IgD-negative memory B cell (primary cell): ENCODE data around the gene AFG3L2. TPM values are rescaled to one million over a fixed set of nuclear protein-coding genes. Genes with fewer than 3 reads are reported as not detected.
"Not testable (repeated sequence)": the region's sequence is repeated elsewhere in the genome, so short reads cannot be mapped to it uniquely, and the experiment has no call there.

ENCODE experiments used
- H3K27ac Mint-ChIP-seq, 3 donors: one replicate each; pipeline ENCODE4 v1.8.0; 2020 to 2022; ENCODE audit warnings: mild to moderate bottlenecking in 3 of 3, mixed read lengths in 3 of 3, moderate library complexity in 1 of 3
- H3K27me3 Mint-ChIP-seq: one replicate; pipeline ENCODE4 v1.8.0; 2021; ENCODE audit warnings: mixed read lengths
- H3K36me3 Mint-ChIP-seq: one replicate; pipeline ENCODE4 v1.8.0; 2020; ENCODE audit warnings: mild to moderate bottlenecking, mixed read lengths
- H3K4me1 Mint-ChIP-seq, 3 donors: one replicate each; pipeline ENCODE4 v1.8.0; 2020 to 2022; ENCODE audit warnings: mixed read lengths in 3 of 3, mild to moderate bottlenecking in 1 of 3
- H3K4me3 Mint-ChIP-seq, 4 donors: one replicate each; pipeline ENCODE4 v1.8.0; 2020 to 2022; ENCODE audit warnings: mild to moderate bottlenecking in 4 of 4, mixed read lengths in 4 of 4, moderate library complexity in 3 of 4
- H3K9me3 Mint-ChIP-seq, 3 donors: one replicate each; pipeline ENCODE4 v1.8.0; 2020 to 2021; ENCODE audit warnings: mixed read lengths in 3 of 3, mild to moderate bottlenecking in 1 of 3
- polyA plus RNA-seq: library from polyadenylated mRNA; unstranded; fragments of 300-500 nt; fragmentation: Illumina TruSeq; gene quantifications from one replicate; pipeline ENCODE4 v1.2.3, GENCODE V29; 2021

Gene AFG3L2
- polyA plus RNA-seq, 1 donor from 2014 or later: 27.9 TPM

- not testable (repeated sequence) for H3K27ac Mint-ChIP-seq, H3K27me3 Mint-ChIP-seq, H3K4me1 Mint-ChIP-seq, H3K4me3 Mint-ChIP-seq, H3K36me3 Mint-ChIP-seq, H3K9me3 Mint-ChIP-seq
These were observed 5.3 kb upstream of the AFG3L2 start for GRCh38 chr18:12382221-12382814.

- peak overlapping the region; percentile 22 to 86 (median 84) for H3K27ac Mint-ChIP-seq
- peaks cover 12 to 32% (median 15%) of the 10 kb centered on the region in 3 donors for H3K4me1 Mint-ChIP-seq
- H3K36me3 Mint-ChIP-seq, H3K9me3 Mint-ChIP-seq, H3K27me3 Mint-ChIP-seq: not testable (repeated sequence)
- H3K4me3 Mint-ChIP-seq: peak overlapping the region; percentile 82 to 95 (median 92)
These were observed 1.2 kb upstream of the AFG3L2 start for GRCh38 chr18:12378198-12378558.

GRCh38 chr18:12377556-12378197 is 650 bp upstream of the AFG3L2 start:
- Mint-ChIP-seq H3K4me3 (peak overlapping the region; percentile 82 to 95 (median 92)), H3K9me3 (no peaks in the 10 kb centered on the region), H3K27me3 (no peaks in the 10 kb centered on the region), H3K27ac (peak overlapping the region; percentile 22 to 86 (median 84)), H3K4me1 (peaks cover 12 to 37% (median 19%) of the 10 kb centered on the region in 3 donors), H3K36me3 (peaks cover 3% of the 10 kb centered on the region)

GRCh38 chr18:12376034-12376753 is 833 bp downstream of the AFG3L2 start:
- no peaks in the 10 kb centered on the region for H3K27me3 Mint-ChIP-seq
- peaks cover 16 to 42% (median 28%) of the 10 kb centered on the region in 3 donors for H3K4me1 Mint-ChIP-seq
- peak overlapping the region; percentile 59 to 97 (median 91) for H3K27ac Mint-ChIP-seq
- H3K4me3 Mint-ChIP-seq: peak overlapping the region; percentile 82 to 97 (median 92)
- H3K9me3 Mint-ChIP-seq: no peaks in the 10 kb centered on the region
- H3K36me3 Mint-ChIP-seq: peaks cover 3% of the 10 kb centered on the region

- H3K27me3 Mint-ChIP-seq: no peaks in the 10 kb centered on the region
- peak overlapping the region; percentile 12 to 82 (median 58) for H3K4me3 Mint-ChIP-seq
- H3K36me3 Mint-ChIP-seq: peaks cover 6% of the 10 kb centered on the region
- peak overlapping the region in 2 of 3 donors; percentile 4 to 23 for H3K27ac Mint-ChIP-seq
- H3K9me3 Mint-ChIP-seq: no peaks in the 10 kb centered on the region
- H3K4me1 Mint-ChIP-seq: peaks cover 16 to 42% (median 32%) of the 10 kb centered on the region in 3 donors
These were observed 2.6 kb downstream of the AFG3L2 start for GRCh38 chr18:12374401-12374800.

- peaks cover 16 to 42% (median 32%) of the 10 kb centered on the region in 3 donors for H3K4me1 Mint-ChIP-seq
These were observed 3.3 kb downstream of the AFG3L2 start for GRCh38 chr18:12373771-12374116.

GRCh38 chr18:12373116-12373770 is 3.8 kb downstream of the AFG3L2 start:
- H3K36me3 Mint-ChIP-seq: peaks cover 6% of the 10 kb centered on the region
- peaks cover 16 to 42% (median 32%) of the 10 kb centered on the region in 3 donors for H3K4me1 Mint-ChIP-seq

More at GRCh38 chr18:12373771-12374116, 3.3 kb downstream of the AFG3L2 start:
- Mint-ChIP-seq H3K36me3 (peaks cover 6% of the 10 kb centered on the region), H3K4me3 (peak overlapping the region in 2 of 4 donors; percentile 7 to 82), H3K27ac (peak overlapping the region in 1 of 3 donors; percentile 13), H3K27me3 (no peaks in the 10 kb centered on the region), H3K9me3 (no peaks in the 10 kb centered on the region)

GRCh38 chr18:12372406-12372805 is 4.6 kb downstream of the AFG3L2 start:
- H3K4me3 Mint-ChIP-seq: peak overlapping the region in 2 of 4 donors; percentile 49 to 82
- no peak overlapping the region for H3K27ac Mint-ChIP-seq
- no peaks in the 10 kb centered on the region for H3K9me3 Mint-ChIP-seq
- no peaks in the 10 kb centered on the region for H3K27me3 Mint-ChIP-seq
- peaks cover 16 to 35% (median 29%) of the 10 kb centered on the region in 3 donors for H3K4me1 Mint-ChIP-seq
- peaks cover 6% of the 10 kb centered on the region for H3K36me3 Mint-ChIP-seq

More at GRCh38 chr18:12373116-12373770, 3.8 kb downstream of the AFG3L2 start:
- Mint-ChIP-seq H3K27me3 (no peaks in the 10 kb centered on the region), H3K4me3 (peak overlapping the region in 2 of 4 donors; percentile 7 to 82), H3K9me3 (no peaks in the 10 kb centered on the region), H3K27ac (peak overlapping the region in 1 of 3 donors; percentile 13)

- H3K4me3 Mint-ChIP-seq: no peak overlapping the region
- H3K27ac Mint-ChIP-seq: no peak overlapping the region
- peaks cover 16 to 38% (median 32%) of the 10 kb centered on the region in 3 donors for H3K4me1 Mint-ChIP-seq
- H3K36me3 Mint-ChIP-seq: peaks cover 10% of the 10 kb centered on the region
- H3K9me3 Mint-ChIP-seq: no peaks in the 10 kb centered on the region
- no peaks in the 10 kb centered on the region for H3K27me3 Mint-ChIP-seq
These were observed 5.4 kb downstream of the AFG3L2 start for GRCh38 chr18:12371590-12371989.

- H3K36me3 Mint-ChIP-seq: peaks cover 7% of the 10 kb centered on the region
- H3K9me3 Mint-ChIP-seq: no peaks in the 10 kb centered on the region
- H3K4me3 Mint-ChIP-seq: no peak overlapping the region
- H3K4me1 Mint-ChIP-seq: peaks cover 14 to 23% (median 23%) of the 10 kb centered on the region in 3 donors
- H3K27me3 Mint-ChIP-seq: no peaks in the 10 kb centered on the region
- no peak overlapping the region for H3K27ac Mint-ChIP-seq
These were observed 7.8 kb downstream of the AFG3L2 start for GRCh38 chr18:12369211-12369610.

GRCh38 chr18:12366784-12367183 is 10.2 kb downstream of the AFG3L2 start:
- no peaks in the 10 kb centered on the region for H3K27me3 Mint-ChIP-seq
- peaks cover 12% of the 10 kb centered on the region for H3K36me3 Mint-ChIP-seq
- no peaks in the 10 kb centered on the region for H3K9me3 Mint-ChIP-seq
- no peak overlapping the region for H3K4me3 Mint-ChIP-seq
- no peak overlapping the region for H3K27ac Mint-ChIP-seq
- peaks cover 4 to 13% (median 4%) of the 10 kb centered on the region in 3 donors for H3K4me1 Mint-ChIP-seq

GRCh38 chr18:12366379-12366778 is 10.6 kb downstream of the AFG3L2 start:
- peaks cover 12% of the 10 kb centered on the region for H3K36me3 Mint-ChIP-seq
- peaks cover 2 to 10% (median 3%) of the 10 kb centered on the region in 3 donors for H3K4me1 Mint-ChIP-seq
- no peaks in the 10 kb centered on the region for H3K27me3 Mint-ChIP-seq
- H3K9me3 Mint-ChIP-seq: no peaks in the 10 kb centered on the region
- H3K4me3 Mint-ChIP-seq: peak overlapping the region in 1 of 4 donors; percentile 76
- H3K27ac Mint-ChIP-seq: no peak overlapping the region

- no peaks in the 10 kb centered on the region for H3K27me3 Mint-ChIP-seq
- no peak overlapping the region for H3K27ac Mint-ChIP-seq
- H3K36me3 Mint-ChIP-seq: peaks cover 9% of the 10 kb centered on the region
These were observed 14.4 kb downstream of the AFG3L2 start for GRCh38 chr18:12362473-12363174.

GRCh38 chr18:12361770-12362378 is 15.2 kb downstream of the AFG3L2 start:
- Mint-ChIP-seq H3K27me3 (no peaks in the 10 kb centered on the region), H3K9me3 (no peaks in the 10 kb centered on the region), H3K36me3 (peaks cover 6% of the 10 kb centered on the region), H3K27ac (no peak overlapping the region), H3K4me1 (peaks cover 0 to 5% (median under 1%) of the 10 kb centered on the region in 3 donors), H3K4me3 (no peak overlapping the region)

More at GRCh38 chr18:12362473-12363174, 14.4 kb downstream of the AFG3L2 start:
- no peak overlapping the region for H3K4me3 Mint-ChIP-seq
- no peaks in the 10 kb centered on the region for H3K9me3 Mint-ChIP-seq
- peaks cover 0 to 7% (median 3%) of the 10 kb centered on the region in 3 donors for H3K4me1 Mint-ChIP-seq
